Esophagus muscularis mucosa (tissue), 3 donors: Measurements from ENCODE around the gene RHOV.

Experiments
- POLR2A ChIP-seq: fragments of 450-650 bp; IDR thresholded peaks from one replicate; pipeline ENCODE4 v1.6.1; 2017; ENCODE audit warnings: antibody characterized with exemption, moderate library complexity, mild to moderate bottlenecking, low read depth
- TF ChIP-seq, protein P1 (sequence below), 3 experiments: fragments of 200-600 bp in 2 of 3; fragments of 450-650 bp in 1 of 3; sonication (generic) in 2 of 3; IDR thresholded peaks; one replicate each; pipeline ENCODE4 v1.5.1; 2017 to 2019; ENCODE audit warnings: antibody characterized with exemption in 3 of 3, mild to moderate bottlenecking in 2 of 3, moderate library complexity in 1 of 3

DNA sequence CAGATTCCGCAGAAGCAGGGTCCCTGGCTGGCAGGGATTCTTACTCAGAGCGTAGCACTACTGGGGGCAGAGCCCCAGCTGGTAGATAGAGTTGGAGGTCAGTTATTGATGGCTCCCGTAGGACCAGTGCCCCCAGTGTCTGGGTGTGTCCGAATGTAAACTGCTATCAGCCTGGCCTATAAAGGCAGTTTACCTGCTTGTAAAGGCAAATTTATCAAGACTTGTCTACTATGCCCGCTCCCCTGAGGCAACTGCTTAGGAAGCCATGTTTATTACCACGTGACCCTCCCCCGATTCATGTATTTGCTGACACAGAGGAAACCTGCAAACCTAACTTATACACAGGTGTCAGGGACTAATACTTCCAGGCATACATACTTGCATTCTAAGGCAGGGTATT is 44.9 kb downstream of the RHOV start:
- TF ChIP-seq, protein P1, sequence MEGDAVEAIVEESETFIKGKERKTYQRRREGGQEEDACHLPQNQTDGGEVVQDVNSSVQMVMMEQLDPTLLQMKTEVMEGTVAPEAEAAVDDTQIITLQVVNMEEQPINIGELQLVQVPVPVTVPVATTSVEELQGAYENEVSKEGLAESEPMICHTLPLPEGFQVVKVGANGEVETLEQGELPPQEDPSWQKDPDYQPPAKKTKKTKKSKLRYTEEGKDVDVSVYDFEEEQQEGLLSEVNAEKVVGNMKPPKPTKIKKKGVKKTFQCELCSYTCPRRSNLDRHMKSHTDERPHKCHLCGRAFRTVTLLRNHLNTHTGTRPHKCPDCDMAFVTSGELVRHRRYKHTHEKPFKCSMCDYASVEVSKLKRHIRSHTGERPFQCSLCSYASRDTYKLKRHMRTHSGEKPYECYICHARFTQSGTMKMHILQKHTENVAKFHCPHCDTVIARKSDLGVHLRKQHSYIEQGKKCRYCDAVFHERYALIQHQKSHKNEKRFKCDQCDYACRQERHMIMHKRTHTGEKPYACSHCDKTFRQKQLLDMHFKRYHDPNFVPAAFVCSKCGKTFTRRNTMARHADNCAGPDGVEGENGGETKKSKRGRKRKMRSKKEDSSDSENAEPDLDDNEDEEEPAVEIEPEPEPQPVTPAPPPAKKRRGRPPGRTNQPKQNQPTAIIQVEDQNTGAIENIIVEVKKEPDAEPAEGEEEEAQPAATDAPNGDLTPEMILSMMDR (IDR thresholded peaks at IDR 0.05) = no peak
- TF ChIP-seq POLR2A = no peak
